PFSK-1 (cell line): Measurements from ENCODE around the gene C1QTNF1.

Source experiments
- FOXP2 ChIP-seq: optimal IDR thresholded peaks from 2 replicates; pipeline ENCODE3; 2011; ENCODE audit warnings: borderline replicate concordance, control low read depth, inconsistent platforms; ENCODE audit not compliant: insufficient read depth; ENCODE audit errors: extremely low read length, extremely low read depth
- POLR2AphosphoS5 ChIP-seq: IDR thresholded peaks from 2 replicates; pipeline ENCODE4 v1.6.1; 2012; ENCODE audit warnings: low read depth, mild to moderate bottlenecking, control low read depth, low read length, moderate library complexity
- SIN3A ChIP-seq: IDR thresholded peaks from 2 replicates; pipeline ENCODE4 v1.6.1; 2012; ENCODE audit warnings: mild to moderate bottlenecking, low read length, moderate library complexity, borderline replicate concordance; ENCODE audit not compliant: insufficient read depth
- TAF1 ChIP-seq: IDR thresholded peaks from 2 replicates; pipeline ENCODE4 v1.6.1; 2012; ENCODE audit warnings: low read length, control low read depth, borderline replicate concordance; ENCODE audit not compliant: insufficient read depth
- TF ChIP-seq, protein P1 (sequence below), 2 experiments: IDR thresholded peaks; 2 replicates each; pipeline versions ENCODE4 v1.6.1 to v1.8.0; 2011 to 2012; ENCODE audit warnings: low read depth in 2 of 2, low read length in 2 of 2, control low read depth in 1 of 2, inconsistent platforms in 1 of 2, mild to moderate bottlenecking in 1 of 2, moderate library complexity in 1 of 2; ENCODE audit not compliant: insufficient read depth in 1 of 2

DNA sequence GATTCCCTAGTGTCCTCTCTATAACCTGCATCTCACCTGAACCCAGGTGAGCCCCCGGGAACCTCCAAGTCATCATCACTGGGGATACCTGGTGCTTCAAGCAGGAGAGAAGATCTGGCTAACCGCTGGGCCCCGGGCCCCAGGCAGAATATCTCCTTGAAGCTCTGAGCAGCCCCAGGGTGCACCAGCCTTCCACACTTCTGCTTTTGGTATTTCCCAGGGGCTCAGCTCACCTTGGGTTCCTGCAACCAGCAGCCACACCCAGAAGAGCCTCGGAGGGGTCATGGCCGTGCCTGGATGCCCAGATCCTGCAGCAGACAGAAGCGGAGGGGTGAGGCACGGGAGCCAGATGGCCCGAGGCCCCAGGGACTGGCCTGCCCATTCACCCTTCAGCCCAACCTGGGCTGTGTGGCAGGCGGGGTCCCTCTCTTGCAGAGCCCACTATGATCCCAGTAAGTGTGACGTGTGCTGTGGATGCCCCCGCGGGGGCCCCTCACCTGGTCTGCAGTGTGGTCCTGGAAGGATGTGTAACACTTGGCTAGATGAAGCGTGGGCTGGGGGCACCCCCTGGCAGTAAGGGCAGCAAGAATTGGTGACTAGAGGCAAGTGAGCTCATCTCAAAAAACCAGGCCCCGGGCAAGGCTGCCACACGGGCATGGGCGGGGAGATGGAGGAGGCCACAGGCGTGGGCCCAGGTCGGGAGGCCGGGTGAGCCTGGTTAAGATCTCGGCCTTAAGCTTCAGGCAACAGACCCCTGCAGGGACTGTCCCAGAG, 46.9 kb upstream of the C1QTNF1 start:
- TF ChIP-seq POLR2AphosphoS5 (no peak), FOXP2 (no peak), SIN3A (no peak), TAF1 (no peak)
- TF ChIP-seq, protein P1, sequence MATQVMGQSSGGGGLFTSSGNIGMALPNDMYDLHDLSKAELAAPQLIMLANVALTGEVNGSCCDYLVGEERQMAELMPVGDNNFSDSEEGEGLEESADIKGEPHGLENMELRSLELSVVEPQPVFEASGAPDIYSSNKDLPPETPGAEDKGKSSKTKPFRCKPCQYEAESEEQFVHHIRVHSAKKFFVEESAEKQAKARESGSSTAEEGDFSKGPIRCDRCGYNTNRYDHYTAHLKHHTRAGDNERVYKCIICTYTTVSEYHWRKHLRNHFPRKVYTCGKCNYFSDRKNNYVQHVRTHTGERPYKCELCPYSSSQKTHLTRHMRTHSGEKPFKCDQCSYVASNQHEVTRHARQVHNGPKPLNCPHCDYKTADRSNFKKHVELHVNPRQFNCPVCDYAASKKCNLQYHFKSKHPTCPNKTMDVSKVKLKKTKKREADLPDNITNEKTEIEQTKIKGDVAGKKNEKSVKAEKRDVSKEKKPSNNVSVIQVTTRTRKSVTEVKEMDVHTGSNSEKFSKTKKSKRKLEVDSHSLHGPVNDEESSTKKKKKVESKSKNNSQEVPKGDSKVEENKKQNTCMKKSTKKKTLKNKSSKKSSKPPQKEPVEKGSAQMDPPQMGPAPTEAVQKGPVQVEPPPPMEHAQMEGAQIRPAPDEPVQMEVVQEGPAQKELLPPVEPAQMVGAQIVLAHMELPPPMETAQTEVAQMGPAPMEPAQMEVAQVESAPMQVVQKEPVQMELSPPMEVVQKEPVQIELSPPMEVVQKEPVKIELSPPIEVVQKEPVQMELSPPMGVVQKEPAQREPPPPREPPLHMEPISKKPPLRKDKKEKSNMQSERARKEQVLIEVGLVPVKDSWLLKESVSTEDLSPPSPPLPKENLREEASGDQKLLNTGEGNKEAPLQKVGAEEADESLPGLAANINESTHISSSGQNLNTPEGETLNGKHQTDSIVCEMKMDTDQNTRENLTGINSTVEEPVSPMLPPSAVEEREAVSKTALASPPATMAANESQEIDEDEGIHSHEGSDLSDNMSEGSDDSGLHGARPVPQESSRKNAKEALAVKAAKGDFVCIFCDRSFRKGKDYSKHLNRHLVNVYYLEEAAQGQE (IDR thresholded peaks at IDR 0.05; ENCODE audit: insufficient read depth in 1 of 2, low read depth in 2 of 2, low read length in 2 of 2): no peak
